Activated CD4-positive, alpha-beta memory T cell treated with anti-CD3 and anti-CD28 coated beads for 36 hours (primary cell): ENCODE data around the gene SLC11A2. TPM values are rescaled to one million over a fixed set of nuclear protein-coding genes. Genes with fewer than 3 reads are reported as not detected.
A peak's percentile ranks its signal among the peaks of the same experiment; 100 is the strongest.
"Not testable (repeated sequence)": the region's sequence is repeated elsewhere in the genome, so short reads cannot be mapped to it uniquely, and the experiment has no call there.

ENCODE experiments used
- CTCF ChIA-PET: fragments of 350-600 bp; sonication (Branson Sonifier 250); formaldehyde crosslinking; loops from one replicate; lab custom pipeline; 2021; ENCODE audit warnings: antibody characterized with exemption, inconsistent platforms; lab: Charles Lee
- POLR2A ChIA-PET: fragments of 350-600 bp; sonication (Branson Sonifier 250); formaldehyde crosslinking; loops from one replicate; lab custom pipeline; 2021; ENCODE audit warnings: antibody characterized with exemption; lab: Charles Lee
- DNase-seq: peaks from one replicate; pipeline ENCODE4 v3.0.0-alpha.2; 2020
- H3K27ac Mint-ChIP-seq: one replicate; pipeline ENCODE4 v1.8.0; 2021; ENCODE audit warnings: mixed read lengths
- H3K27me3 Mint-ChIP-seq: one replicate; pipeline ENCODE4 v1.8.0; 2021; ENCODE audit warnings: mixed read lengths
- H3K36me3 Mint-ChIP-seq: one replicate; pipeline ENCODE4 v1.8.0; 2021; ENCODE audit warnings: mixed read lengths
- H3K4me1 Mint-ChIP-seq: one replicate; pipeline ENCODE4 v1.8.0; 2021; ENCODE audit warnings: low read depth, mixed read lengths
- H3K4me3 Mint-ChIP-seq: one replicate; pipeline ENCODE4 v1.8.0; 2021; ENCODE audit warnings: mild to moderate bottlenecking, mixed read lengths
- H3K9me3 Mint-ChIP-seq: one replicate; pipeline ENCODE4 v1.8.0; 2021; ENCODE audit warnings: mixed read lengths
- intact Hi-C: fragments of 100-400 bp; cut with micrococcal nuclease; formaldehyde crosslinking; loops from one replicate; pipeline ENCODE4 v1.15.1; 2023
- total RNA-seq, 2 experiments: library from RNA; stranded (reverse); gene quantifications; one replicate each; pipeline ENCODE4 v1.2.3, GENCODE V29; 2021

The SLC11A2 gene
- total RNA-seq, 2 experiments from 2014 or later: 41.4 to 41.6 TPM

- CTCF ChIA-PET: no interaction called here
Measured at GRCh38 chr12:50936821-50937530, 89.2 kb downstream of the SLC11A2 start.

GRCh38 chr12:50934981-50935807, 91.0 kb downstream of the SLC11A2 start:
- Mint-ChIP-seq H3K36me3 (peaks cover 6% of the 10 kb centered on the region), H3K4me1 (peaks cover 11% of the 10 kb centered on the region), H3K27me3 (no peaks in the 10 kb centered on the region), H3K27ac (no peak overlapping the region), H3K9me3 (peaks cover 7% of the 10 kb centered on the region), H3K4me3 (no peak overlapping the region)
- POLR2A ChIA-PET: no interaction called here
- no peak for DNase-seq
- intact Hi-C loops: loop anchor here (5.0 kb wide), 1 partner anchor 92 kb away; the partner anchor contains the start of gene SLC11A2
- CTCF ChIA-PET: no interaction called here

More at GRCh38 chr12:50936821-50937530, 89.2 kb downstream of the SLC11A2 start:
- Mint-ChIP-seq H3K9me3 (peaks cover 7% of the 10 kb centered on the region), H3K27ac (no peak overlapping the region), H3K4me1 (peaks cover 11% of the 10 kb centered on the region), H3K27me3 (no peaks in the 10 kb centered on the region), H3K36me3 (peaks cover 6% of the 10 kb centered on the region), H3K4me3 (no peak overlapping the region)
- POLR2A ChIA-PET: no interaction called here
- DNase-seq: no peak
- intact Hi-C loops: no loop called here

DNA sequence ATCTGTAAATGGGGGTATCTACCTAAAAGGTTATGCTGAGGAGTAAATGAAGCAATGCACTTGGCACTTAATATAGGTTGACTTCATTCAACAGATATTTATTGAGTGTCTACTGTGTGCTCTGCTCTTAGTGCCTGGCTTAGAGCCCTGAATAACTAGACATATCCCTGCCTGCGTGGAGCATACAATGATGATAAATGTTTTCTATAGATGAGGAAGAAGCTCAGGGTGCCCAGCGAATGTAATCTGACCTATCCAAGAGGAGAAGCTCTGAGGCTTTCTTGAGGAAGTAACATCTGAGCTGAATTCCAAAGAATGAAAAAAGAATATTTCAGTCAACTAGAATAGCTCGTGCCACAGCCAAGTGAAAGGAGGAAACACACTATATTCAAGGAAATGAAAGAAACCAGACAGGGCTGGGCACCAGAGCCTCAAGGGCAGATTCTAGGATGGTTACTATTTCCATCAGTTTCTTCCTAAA, 91.8 kb downstream of the SLC11A2 start:
- intact Hi-C loops: loop anchor here (5.0 kb wide), 1 partner anchor 93 kb away; the partner anchor contains the start of gene SLC11A2
- Mint-ChIP-seq H3K27ac (no peak overlapping the region), H3K4me3 (no peak overlapping the region), H3K36me3 (peaks cover 6% of the 10 kb centered on the region), H3K4me1 (peaks cover 11% of the 10 kb centered on the region), H3K27me3 (no peaks in the 10 kb centered on the region), H3K9me3 (peaks cover 7% of the 10 kb centered on the region)
- ChIA-PET POLR2A (no interaction called here), CTCF (no interaction called here)
- no peak for DNase-seq

GRCh38 chr12:50933459-50934124, 92.6 kb downstream of the SLC11A2 start:
- peaks cover 4% of the 10 kb centered on the region for H3K36me3 Mint-ChIP-seq

GRCh38 chr12:50932787-50933280, 93.3 kb downstream of the SLC11A2 start:
- H3K27ac Mint-ChIP-seq: no peak overlapping the region
- H3K9me3 Mint-ChIP-seq: no peaks in the 10 kb centered on the region
- H3K27me3 Mint-ChIP-seq: no peaks in the 10 kb centered on the region
- peaks cover 1% of the 10 kb centered on the region for H3K36me3 Mint-ChIP-seq
- peaks cover 11% of the 10 kb centered on the region for H3K4me1 Mint-ChIP-seq
- H3K4me3 Mint-ChIP-seq: no peak overlapping the region
- DNase-seq: no peak
- POLR2A ChIA-PET: no interaction called here
- intact Hi-C loops: loop anchor here (5.0 kb wide), 1 partner anchor 94 kb away; the partner anchor contains the start of gene SLC11A2
- CTCF ChIA-PET: no interaction called here

More at GRCh38 chr12:50933459-50934124, 92.6 kb downstream of the SLC11A2 start:
- DNase-seq: peak; percentile 10
- ChIA-PET CTCF (no interaction called here), POLR2A (no interaction called here)
- H3K9me3 Mint-ChIP-seq: peaks cover 2% of the 10 kb centered on the region
- H3K4me1 Mint-ChIP-seq: peaks cover 11% of the 10 kb centered on the region
- intact Hi-C loops: loop anchor here (5.0 kb wide), 1 partner anchor 94 kb away; the partner anchor contains the start of gene SLC11A2
- H3K4me3 Mint-ChIP-seq: no peak overlapping the region
- no peak overlapping the region for H3K27ac Mint-ChIP-seq
- H3K27me3 Mint-ChIP-seq: no peaks in the 10 kb centered on the region

DNA sequence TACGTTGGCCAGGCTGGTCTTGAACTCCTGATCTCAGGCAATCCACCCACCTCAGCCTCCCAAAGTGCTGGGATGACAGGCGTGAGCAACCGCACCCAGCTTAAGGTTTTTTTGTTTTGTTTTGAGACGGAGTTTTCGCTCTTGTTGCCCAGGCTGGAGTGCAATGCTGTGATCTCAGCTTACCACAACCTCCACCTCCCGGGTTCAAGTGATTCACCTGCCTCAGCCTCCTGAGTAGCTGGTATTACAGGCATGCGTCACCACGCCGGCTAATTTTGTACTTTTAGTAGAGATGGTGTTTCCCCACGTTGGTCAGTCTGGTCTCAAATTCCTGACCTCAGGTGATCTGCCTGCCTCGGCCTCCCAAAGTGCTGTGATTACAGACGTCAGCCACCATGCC, 95.7 kb downstream of the SLC11A2 start:
- H3K36me3 Mint-ChIP-seq, H3K4me3 Mint-ChIP-seq, H3K27me3 Mint-ChIP-seq, CTCF ChIA-PET, H3K27ac Mint-ChIP-seq, H3K9me3 Mint-ChIP-seq: not testable (repeated sequence)
- DNase-seq: peak; percentile 43
- POLR2A ChIA-PET: interaction anchor here (1.3 kb wide), 1 partner anchor 49 kb away, joined by 3 read pairs; no protein-coding TSS in a partner anchor
- H3K4me1 Mint-ChIP-seq: peaks cover 11% of the 10 kb centered on the region
- intact Hi-C loops: loop anchor here (5.0 kb wide), 1 partner anchor 97 kb away; the partner anchor contains the start of gene SLC11A2

DNA sequence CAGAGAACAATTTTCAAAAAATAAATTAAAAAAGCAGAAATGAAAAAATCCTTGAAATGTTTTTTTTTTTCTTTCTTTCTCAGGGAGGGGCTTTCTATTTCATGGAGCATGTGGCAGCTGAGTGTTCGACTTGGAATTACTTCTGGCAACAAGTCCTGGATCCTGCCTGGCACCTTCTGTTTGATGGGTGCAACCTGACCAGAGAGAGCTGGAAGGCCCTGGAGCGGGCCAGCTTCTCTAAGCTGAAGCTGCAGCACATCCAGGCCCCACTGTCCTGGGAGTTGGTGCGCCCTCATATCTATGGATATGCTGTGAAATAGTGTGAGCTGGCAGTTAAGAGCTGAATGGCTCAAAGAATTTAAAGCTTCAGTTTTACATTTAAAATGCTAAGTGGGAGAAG, 96.4 kb downstream of the SLC11A2 start:
- H3K9me3 Mint-ChIP-seq: no peaks in the 10 kb centered on the region
- peaks cover 11% of the 10 kb centered on the region for H3K4me1 Mint-ChIP-seq
- ChIA-PET CTCF (no interaction called here), POLR2A (no interaction called here)
- no peaks in the 10 kb centered on the region for H3K27me3 Mint-ChIP-seq
- DNase-seq: no peak
- no peak overlapping the region for H3K4me3 Mint-ChIP-seq
- intact Hi-C loops: loop anchor here (5.0 kb wide), 1 partner anchor 97 kb away; the partner anchor contains the start of gene SLC11A2
- H3K27ac Mint-ChIP-seq: no peak overlapping the region
- H3K36me3 Mint-ChIP-seq: no peaks in the 10 kb centered on the region

Other genes starting within 250 kb of the SLC11A2 start
- gene TMPRSS12, start 183.5 kb downstream of the SLC11A2 start, total RNA-seq: not detected
- gene HIGD1C, start 73.8 kb downstream of the SLC11A2 start, total RNA-seq: not detected
- gene LETMD1, start 21.9 kb upstream of the SLC11A2 start, total RNA-seq: 10 to 100 TPM; 79.8 to 84.0 TPM
- 10 to 100 TPM; 19.2 to 20.2 TPM for gene CSRNP2, start 57.2 kb upstream of the SLC11A2 start, total RNA-seq
- 10 to 100 TPM; 32.0 to 34.1 TPM for gene TFCP2, start 146.8 kb upstream of the SLC11A2 start, total RNA-seq
- 10 to 100 TPM; 12.1 to 12.4 TPM for gene POU6F1, start 191.7 kb upstream of the SLC11A2 start, total RNA-seq
- 100 to 1,000 TPM; 106 to 119 TPM for gene DAZAP2, start 212.4 kb upstream of the SLC11A2 start, total RNA-seq
- gene SMAGP, start 244.0 kb upstream of the SLC11A2 start, total RNA-seq: under 1 TPM; 0.55 to 0.73 TPM